Non-pigmented ciliary epithelial cell (primary cell): ENCODE measurements around the gene HOXB1.

ENCODE experiments used
- DNase-seq: peaks from one replicate; pipeline ENCODE4 v3.0.0-alpha.2; 2010; ENCODE audit warnings: low read depth

Gene HOXB1

DNA sequence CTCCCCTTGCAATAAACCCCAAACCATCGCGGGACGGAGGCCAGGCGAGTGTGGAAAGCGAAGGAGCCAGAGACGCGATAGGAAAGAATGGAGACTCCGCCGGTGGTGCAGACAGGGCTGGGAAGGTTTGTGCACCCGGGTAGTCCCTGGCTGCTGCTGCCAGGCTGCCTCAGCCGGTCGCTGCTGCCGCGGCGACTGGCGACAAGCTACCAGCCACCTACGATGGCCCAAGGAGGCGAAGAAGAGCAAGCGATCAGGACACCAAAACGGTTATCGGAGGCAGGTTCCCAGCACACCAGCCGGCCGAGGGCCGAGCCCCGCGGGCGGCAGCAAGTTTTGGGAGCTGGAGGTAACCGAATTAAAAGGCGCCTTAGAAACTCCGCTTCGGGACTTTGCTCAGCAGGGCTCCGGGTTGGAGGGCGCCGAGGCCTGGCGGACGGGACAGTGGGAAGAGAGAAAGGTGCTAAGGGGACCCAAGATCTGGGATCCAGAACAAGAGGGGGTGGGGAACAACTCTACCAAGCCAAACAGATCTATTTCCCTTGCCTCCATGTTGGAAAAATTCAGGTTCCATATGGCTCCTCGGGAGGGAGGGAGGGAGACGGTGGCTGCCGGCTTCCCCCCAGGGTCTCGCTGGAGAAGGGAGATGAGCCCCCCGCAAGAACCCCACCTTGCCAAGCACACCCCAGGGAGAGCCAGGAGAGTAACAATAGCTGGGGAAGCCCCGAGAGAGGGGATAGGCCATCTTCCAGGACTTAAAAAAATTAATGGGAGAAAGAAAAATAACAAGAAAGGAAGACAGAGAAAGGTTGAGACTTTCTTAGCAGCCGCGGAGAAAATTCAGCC, 23.8 kb upstream of the HOXB1 start:
- no peak for DNase-seq

GRCh38 chr17:48553826-48554225, 23.0 kb upstream of the HOXB1 start:
- no peak for DNase-seq

DNA sequence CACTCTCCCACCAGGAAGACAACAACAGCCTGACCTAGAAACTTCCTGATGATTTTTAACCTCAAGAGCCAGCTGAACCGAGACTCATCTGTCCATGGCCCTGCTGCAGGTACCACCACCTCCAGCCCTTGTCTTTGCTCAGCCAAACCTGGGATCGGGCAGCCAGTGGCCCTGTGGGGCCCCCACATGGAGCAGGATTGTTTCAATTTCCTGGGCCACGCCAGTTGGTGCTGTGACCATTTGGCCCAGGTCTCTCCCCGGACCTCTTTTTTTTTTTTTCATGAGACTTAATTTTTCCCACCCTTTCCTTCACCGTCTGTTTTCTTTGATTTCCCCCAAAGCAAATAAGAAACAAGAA, 22.4 kb upstream of the HOXB1 start:
- DNase-seq = no peak

DNA sequence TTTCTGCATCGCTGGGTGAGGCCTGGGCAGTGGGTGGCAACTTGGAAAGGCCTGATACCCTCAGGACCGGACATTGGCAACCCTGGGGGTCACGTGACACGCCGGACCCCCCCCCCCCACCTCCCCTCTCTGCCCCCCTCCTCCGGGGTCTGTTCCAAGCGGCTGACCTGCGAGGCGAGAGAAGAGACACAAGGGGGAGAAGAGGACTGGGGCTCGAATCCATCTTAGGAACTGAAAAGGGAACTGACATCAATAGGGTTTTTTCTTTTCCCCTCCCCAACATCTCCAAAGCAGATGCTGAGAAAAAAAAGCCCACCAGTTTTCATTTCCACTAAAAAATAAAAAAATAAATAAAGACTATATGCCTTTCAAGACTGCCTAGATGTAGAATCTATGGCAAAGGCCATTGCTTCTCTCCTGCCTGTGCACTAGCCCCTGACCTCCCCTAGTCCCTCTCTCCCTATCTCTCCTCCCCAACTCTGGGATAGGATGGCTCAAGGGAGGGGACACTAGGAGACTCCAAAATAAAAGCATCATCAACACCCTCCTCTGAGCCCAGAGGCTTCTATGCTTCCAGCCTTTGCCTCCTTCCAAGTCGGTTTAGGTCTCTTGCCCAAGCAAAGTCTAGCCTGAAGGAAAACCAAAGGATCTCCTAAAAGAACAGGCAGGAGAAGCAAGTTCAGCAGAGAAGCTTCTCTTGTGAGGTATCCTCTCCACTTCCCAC, 21.8 kb upstream of the HOXB1 start:
- no peak for DNase-seq

GRCh38 chr17:48551596-48552465, 21.0 kb upstream of the HOXB1 start:
- DNase-seq = no peak

DNA sequence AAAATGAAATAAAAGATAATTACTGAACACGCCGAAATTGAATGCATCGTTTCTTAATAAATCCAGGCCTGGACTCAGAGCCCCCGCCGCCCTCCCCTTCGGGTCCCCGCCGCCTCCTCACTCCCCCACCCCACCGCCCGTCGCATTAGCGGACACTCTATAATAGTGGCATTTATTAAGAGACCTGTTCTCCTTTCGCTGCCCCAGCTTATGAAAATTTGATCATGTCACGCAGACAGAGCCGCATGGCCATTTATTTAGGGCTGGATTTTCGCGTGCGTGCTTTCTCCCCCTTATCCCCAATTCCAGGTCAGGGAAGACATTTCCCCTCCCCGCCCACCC, 20.4 kb upstream of the HOXB1 start:
- no peak for DNase-seq

GRCh38 chr17:48550502-48551213, 19.8 kb upstream of the HOXB1 start:
- no peak for DNase-seq

GRCh38 chr17:48549914-48550501, 19.2 kb upstream of the HOXB1 start:
- DNase-seq = no peak

- DNase-seq = no peak
Measured at GRCh38 chr17:48549281-48549630, 18.4 kb upstream of the HOXB1 start.

- DNase-seq = no peak
Measured at GRCh38 chr17:48548523-48549280, 17.9 kb upstream of the HOXB1 start.

DNA sequence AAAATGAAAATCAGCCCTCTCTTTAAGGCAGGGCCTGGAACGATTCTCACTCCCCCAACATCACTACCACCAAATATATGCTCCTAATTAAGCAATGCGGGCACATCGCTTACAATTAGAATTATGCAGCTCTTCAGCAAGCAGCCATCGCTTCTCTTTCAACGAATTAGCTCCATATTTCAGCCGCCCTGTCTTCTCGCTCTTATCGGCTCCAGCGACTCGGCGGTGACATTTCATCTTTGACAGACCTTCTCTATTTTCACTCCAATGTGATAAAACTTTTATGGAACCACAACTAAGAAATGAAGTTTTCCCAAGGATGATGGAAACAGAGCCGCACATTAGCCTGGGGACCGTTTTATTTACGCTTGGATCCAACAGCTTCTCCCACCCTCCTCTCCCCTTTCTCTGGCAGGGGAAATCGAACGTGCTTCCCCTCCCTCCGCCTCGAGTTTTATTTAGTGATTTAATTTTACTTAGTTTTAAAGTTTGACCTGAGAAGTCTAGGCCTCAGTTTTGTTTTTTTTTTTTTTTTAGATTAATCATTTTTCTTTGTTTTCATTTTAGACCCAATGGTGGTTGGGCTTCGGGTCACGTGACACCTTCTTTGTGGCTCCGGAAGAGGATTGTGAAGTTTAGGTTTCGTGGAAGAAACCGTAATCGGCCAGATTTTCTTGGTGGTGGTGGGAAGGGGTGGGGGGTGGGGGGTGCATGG, 17.2 kb upstream of the HOXB1 start:
- DNase-seq = no peak

DNA sequence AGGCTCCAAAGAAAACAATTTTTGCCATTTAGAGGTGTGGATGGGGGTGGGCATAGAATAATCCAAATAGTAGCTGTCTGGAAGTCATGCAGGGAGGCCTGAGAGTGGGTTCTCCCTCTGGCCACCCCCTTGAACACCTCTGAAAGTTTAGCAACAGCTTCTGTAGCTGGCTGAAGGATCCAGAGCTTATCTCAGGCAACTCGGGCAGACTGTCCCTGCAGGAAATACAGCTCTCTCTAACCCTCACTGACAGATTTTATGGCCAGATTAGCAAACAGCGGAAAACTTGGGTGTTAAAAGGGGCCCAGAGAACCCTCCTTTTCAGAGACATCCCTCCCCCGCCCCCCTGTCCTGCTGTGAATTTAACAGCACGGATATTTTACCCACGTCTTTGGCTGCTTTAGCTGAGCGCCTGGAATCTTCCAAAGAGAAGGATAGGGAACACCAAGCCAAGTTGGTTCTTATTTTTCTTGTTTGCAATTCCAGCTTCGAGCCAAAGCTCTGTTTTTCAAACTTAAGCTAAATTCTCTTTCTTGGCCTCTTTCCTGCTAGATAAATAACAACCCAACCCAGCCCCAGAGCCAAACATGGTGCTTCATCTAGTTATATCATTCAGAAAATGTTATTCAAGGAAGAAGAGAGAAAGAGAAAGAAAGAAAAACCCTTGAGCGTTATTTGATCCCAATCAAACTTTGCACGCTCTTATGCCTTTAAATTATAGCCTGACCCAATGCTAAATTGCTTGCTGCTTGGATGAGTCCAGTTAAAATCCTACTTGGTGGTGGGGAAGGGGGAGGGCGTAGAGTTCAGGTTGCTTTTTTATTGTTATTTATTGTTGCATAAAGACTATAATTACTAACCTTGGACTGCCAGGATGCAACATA, 16.4 kb upstream of the HOXB1 start:
- no peak for DNase-seq

- no peak for DNase-seq
Measured at GRCh38 chr17:48546137-48546923, 15.5 kb upstream of the HOXB1 start.

GRCh38 chr17:48545539-48545938, 14.7 kb upstream of the HOXB1 start:
- DNase-seq = no peak

DNA sequence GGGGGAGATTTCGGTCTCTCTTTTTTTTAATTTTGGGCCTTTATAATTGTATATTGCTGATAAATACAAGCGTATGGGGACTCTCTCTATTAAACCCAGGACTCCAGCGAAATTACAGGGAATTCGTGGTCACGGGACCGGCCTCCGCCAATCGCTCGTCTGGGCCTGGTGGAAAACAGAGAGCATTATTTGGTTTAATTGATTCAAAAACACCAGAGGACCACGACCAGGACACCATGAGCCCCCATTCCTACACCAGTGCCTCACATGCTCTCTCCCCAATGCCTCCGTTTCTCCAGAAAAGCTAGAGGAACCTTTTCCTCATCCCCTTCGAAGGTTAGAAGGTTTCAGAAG, 14.2 kb upstream of the HOXB1 start, which contains the start of gene HOXB2:
HOXB2 (minus strand) TSS at position 88 of the 354 bp plus-strand sequence. CDS start 198 bp downstream, outside the sequence.
- DNase-seq = no peak

- DNase-seq = no peak
Measured at GRCh38 chr17:48544349-48545021, 13.7 kb upstream of the HOXB1 start.

GRCh38 chr17:48543854-48544348, 13.1 kb upstream of the HOXB1 start:
- DNase-seq = no peak
